SK-N-SH treated with all-trans-retinoic acid at 6 μM for 48 hours (cell line): ENCODE data around the gene ANKLE2.
"Not testable (repeated sequence)": the region's sequence is repeated elsewhere in the genome, so short reads cannot be mapped to it uniquely, and the experiment has no call there.

Experiments used
- ATAC-seq: fragments of 200-7000 bp; cut with Tn5 transposase; 3 replicates; pipeline ENCODE4 v1.9.1; 2020; ENCODE audit warnings: mild to moderate bottlenecking, moderate library complexity
- ARNTL ChIP-seq: fragments of 450-650 bp; formaldehyde crosslinking; IDR thresholded peaks from 2 replicates; pipeline ENCODE4 v1.5.0; 2020; ENCODE audit warnings: low read depth, mild to moderate bottlenecking, moderate library complexity, borderline replicate concordance
- BACH2 ChIP-seq: fragments of 250-450 bp; sonication (Bioruptor Pico); IDR thresholded peaks from 2 replicates; pipeline ENCODE4 v1.9.0; 2021; ENCODE audit warnings: mild to moderate bottlenecking, borderline replicate concordance
- CREB5 ChIP-seq: fragments of 250-450 bp; sonication (Bioruptor Pico); IDR thresholded peaks from 2 replicates; pipeline ENCODE4 v1.5.1; 2020; ENCODE audit warnings: low read depth, mild to moderate bottlenecking, moderate library complexity
- ESRRG ChIP-seq: fragments of 250-450 bp; sonication (Bioruptor Pico); IDR thresholded peaks from 2 replicates; pipeline ENCODE4 v1.6.1; 2021; ENCODE audit warnings: mild to moderate bottlenecking
- GLIS3 ChIP-seq: fragments of 250-450 bp; sonication (Bioruptor Pico); IDR thresholded peaks from 2 replicates; pipeline ENCODE4 v1.5.0; 2020; ENCODE audit warnings: mild to moderate bottlenecking, moderate library complexity
- OSR1 ChIP-seq: fragments of 250-450 bp; sonication (Bioruptor Pico); IDR thresholded peaks from 2 replicates; pipeline ENCODE4 v1.8.0; 2022; ENCODE audit warnings: moderate library complexity, mild to moderate bottlenecking, inconsistent platforms
- PATZ1 ChIP-seq: fragments of 250-450 bp; sonication (Bioruptor Pico); IDR thresholded peaks from 2 replicates; pipeline ENCODE4 v1.8.0; 2020; ENCODE audit warnings: mild to moderate bottlenecking, moderate library complexity, borderline replicate concordance
- POU6F1 ChIP-seq: fragments of 250-450 bp; sonication (Bioruptor Pico); IDR thresholded peaks from 2 replicates; pipeline ENCODE4 v1.8.0; 2021; ENCODE audit warnings: low read depth, mild to moderate bottlenecking, moderate library complexity, borderline replicate concordance
- SNAI2 ChIP-seq: fragments of 250-450 bp; sonication (Bioruptor Pico); IDR thresholded peaks from 2 replicates; pipeline ENCODE4 v1.5.0; 2020; ENCODE audit warnings: mild to moderate bottlenecking, moderate library complexity
- TCF4 ChIP-seq: fragments of 250-450 bp; sonication (Bioruptor Pico); IDR thresholded peaks from 2 replicates; pipeline ENCODE4 v1.8.0; 2021; ENCODE audit warnings: mild to moderate bottlenecking, moderate library complexity, borderline replicate concordance
- TOX ChIP-seq: fragments of 250-450 bp; sonication (Bioruptor Pico); IDR thresholded peaks from 2 replicates; pipeline ENCODE4 v1.8.0; 2021; ENCODE audit warnings: mild to moderate bottlenecking, moderate library complexity, borderline replicate concordance
- TSHZ2 ChIP-seq: fragments of 250-450 bp; sonication (Bioruptor Pico); IDR thresholded peaks from 2 replicates; pipeline ENCODE4 v1.5.0; 2020; ENCODE audit warnings: mild to moderate bottlenecking, moderate library complexity
- ZC3H10 ChIP-seq: fragments of 250-450 bp; sonication (Bioruptor Pico); IDR thresholded peaks from 2 replicates; pipeline ENCODE4 v1.5.1; 2021; ENCODE audit warnings: mild to moderate bottlenecking, moderate library complexity
- ZFP3 ChIP-seq: fragments of 250-450 bp; sonication (Bioruptor Pico); IDR thresholded peaks from 2 replicates; pipeline ENCODE4 v1.5.0; 2020; ENCODE audit warnings: mild to moderate bottlenecking, moderate library complexity
- ZFP30 ChIP-seq: fragments of 450-650 bp; formaldehyde crosslinking; IDR thresholded peaks from 2 replicates; pipeline ENCODE4 v1.5.0; 2022; ENCODE audit warnings: mild to moderate bottlenecking, moderate library complexity
- ZNF565 ChIP-seq: fragments of 450-650 bp; formaldehyde crosslinking; conservative IDR thresholded peaks from 2 replicates; pipeline ENCODE4 v1.5.0; 2020; ENCODE audit warnings: low read depth, mild to moderate bottlenecking, moderate library complexity
- ZNF8 ChIP-seq: fragments of 450-650 bp; formaldehyde crosslinking; IDR thresholded peaks from 2 replicates; pipeline ENCODE4 v1.5.0; 2020; ENCODE audit warnings: mild to moderate bottlenecking, moderate library complexity

ANKLE2 gene

GRCh38 chr12:132764231-132764630 lies 2.6 kb upstream of the ANKLE2 start:
- ATAC-seq, result no peak
- TF ChIP-seq TOX (CRISPR knock-in tag) (no peak), PATZ1 (CRISPR knock-in tag) (no peak)
- TF ChIP-seq, all 23 proteins: peak for 0

GRCh38 chr12:132761921-132762583 lies 420 bp upstream of the ANKLE2 start:
- peak; percentile 88 for ATAC-seq
- TF ChIP-seq TCF4 (CRISPR knock-in tag) (no peak), OSR1 (CRISPR knock-in tag) (no peak), ARNTL (no peak), ZFP3 (0 out of 2 replicates have a peak, but pooled peaks have one; percentile 39), POU6F1 (CRISPR knock-in tag) (no peak), ZC3H10 (CRISPR knock-in tag) (no peak), ZFP30 (no peak), ZNF8 (CRISPR knock-in tag) (no peak; the same call in 1 of the 2 replicates)
- TF ChIP-seq, all 23 proteins: peak for 1

GRCh38 chr12:132759359-132759758 lies 2.3 kb downstream of the ANKLE2 start:
- ATAC-seq, result no peak
- no peak for TF ChIP-seq SNAI2 (CRISPR knock-in tag)
- no peak for TF ChIP-seq TCF4 (CRISPR knock-in tag)
- TF ChIP-seq CREB5 (CRISPR knock-in tag), result no peak
- TF ChIP-seq BACH2 (CRISPR knock-in tag), result no peak
- no peak for TF ChIP-seq ZNF565 (CRISPR knock-in tag)
- TF ChIP-seq ESRRG, result no peak
- TF ChIP-seq OSR1 (CRISPR knock-in tag), result no peak
- TF ChIP-seq TOX (CRISPR knock-in tag), result no peak
- TF ChIP-seq ZNF8 (CRISPR knock-in tag), result no peak

- ATAC-seq, result not testable (repeated sequence)
These were observed 2.8 kb downstream of the ANKLE2 start for GRCh38 chr12:132758825-132759224.

GRCh38 chr12:132754160-132754932 lies 7.3 kb downstream of the ANKLE2 start:
- no peak for ATAC-seq
- no peak for TF ChIP-seq ZNF565 (CRISPR knock-in tag)
- TF ChIP-seq GLIS3, result no peak
- TF ChIP-seq BACH2 (CRISPR knock-in tag), result no peak
- no peak for TF ChIP-seq SNAI2 (CRISPR knock-in tag)
- TF ChIP-seq POU6F1 (CRISPR knock-in tag), result no peak
- TF ChIP-seq ZFP30, result no peak
- no peak for TF ChIP-seq TCF4 (CRISPR knock-in tag)
- no peak for TF ChIP-seq TSHZ2 (CRISPR knock-in tag)
- no peak for TF ChIP-seq ARNTL

GRCh38 chr12:132753670-132754069 lies 8.0 kb downstream of the ANKLE2 start:
- not testable (repeated sequence) for ATAC-seq
